HepG2 (cell line): ENCODE data around the gene ARFGAP3. TPM values are rescaled to one million over a fixed set of nuclear protein-coding genes. Genes with fewer than 3 reads are reported as not detected.
A peak's percentile ranks its signal among the peaks of the same experiment; 100 is the strongest.

Experiments used
- ARNTL ChIP-seq: sonication (generic); formaldehyde crosslinking; IDR thresholded peaks from 2 replicates; pipeline ENCODE4 v1.4.0; 2020; ENCODE audit warnings: mild to moderate bottlenecking, missing genetic modification reagents
- BHLHE40 ChIP-seq: IDR thresholded peaks from 2 replicates; pipeline ENCODE4 v1.6.1; 2011; ENCODE audit warnings: low read length, improper control_type of control experiment
- CENPBD1 ChIP-seq: sonication (generic); formaldehyde crosslinking; IDR thresholded peaks from 2 replicates; pipeline ENCODE4 v1.8.0; 2022; ENCODE audit warnings: missing genetic modification reagents, low read depth, mild to moderate bottlenecking, borderline replicate concordance
- EED ChIP-seq: sonication (generic); formaldehyde crosslinking; IDR thresholded peaks from 2 replicates; pipeline ENCODE4 v1.5.0; 2020; ENCODE audit warnings: mild to moderate bottlenecking, missing genetic modification reagents
- IKZF1 ChIP-seq: fragments of 450-650 bp; IDR thresholded peaks from 2 replicates; pipeline ENCODE4 v1.7.1; 2016
- ONECUT2 ChIP-seq: sonication (generic); formaldehyde crosslinking; IDR thresholded peaks from 2 replicates; pipeline ENCODE4 v1.4.0; 2020; ENCODE audit warnings: missing genetic modification reagents
- POLR2AphosphoS2 ChIP-seq: IDR thresholded peaks from 2 replicates; pipeline ENCODE4 v1.6.1; 2011; ENCODE audit warnings: low read depth, low read length, improper control_type of control experiment
- SNAPC4 ChIP-seq: sonication (generic); formaldehyde crosslinking; IDR thresholded peaks from 2 replicates; pipeline ENCODE4 v1.4.0; 2020; ENCODE audit warnings: mild to moderate bottlenecking, missing genetic modification reagents
- ZBTB25 ChIP-seq: IDR thresholded peaks from 2 replicates; pipeline ENCODE4 v1.6.1; 2018; ENCODE audit warnings: missing genetic modification reagents
- ZGPAT ChIP-seq: IDR thresholded peaks from 2 replicates; pipeline ENCODE4 v1.6.1; 2016; ENCODE audit warnings: mild to moderate bottlenecking
- ZMYM2 ChIP-seq: sonication (generic); formaldehyde crosslinking; IDR thresholded peaks from 2 replicates; pipeline ENCODE4 v1.8.0; 2022; ENCODE audit warnings: mild to moderate bottlenecking, missing genetic modification reagents
- ZNF770 ChIP-seq: sonication (generic); formaldehyde crosslinking; IDR thresholded peaks from 2 replicates; pipeline ENCODE4 v1.5.0; 2020; ENCODE audit warnings: mild to moderate bottlenecking, missing genetic modification reagents
- ZNF788 ChIP-seq: sonication (generic); formaldehyde crosslinking; IDR thresholded peaks from 2 replicates; pipeline ENCODE4 v1.5.0; 2020; ENCODE audit warnings: mild to moderate bottlenecking, missing genetic modification reagents, borderline replicate concordance
- polyA plus RNA-seq, 8 experiments: library from polyadenylated mRNA; depleted of rRNA in 3 of 8; stranded (reverse) in 7 of 8; unstranded in 1 of 8; fragments of >200 nt; fragmentation: Illumina TruSeq in 4 of 8; extraction: Trizol in 4 of 8; gene quantifications; 2 replicates each; pipeline versions ENCODE4 v1.2.1 to v1.2.3, GENCODE V29; 2011 to 2016; ENCODE audit warnings: low read depth in 4 of 8, missing spikeins in 1 of 8, mixed read lengths in 1 of 8; ENCODE audit not compliant: insufficient read depth in 1 of 8
- total RNA-seq, 5 experiments: library from RNA; depleted of rRNA; stranded (reverse); fragments of >200 nt; fragmentation: Illumina TruSeq; extraction: Trizol; gene quantifications; 2 replicates each; pipeline ENCODE4 v1.2.3, GENCODE V29; 2016; ENCODE audit warnings: low read depth in 1 of 5

Gene ARFGAP3
- total and polyA plus RNA-seq, 2 of the 13 experiments (the other 11 are each of a cell fraction or from before 2014, with no cell fraction given), result 41.7 to 61.6 TPM

- TF ChIP-seq ZNF770 (CRISPR knock-in tag), result 0 out of 2 replicates have a peak, but pooled peaks have one; percentile 43
- no peak for TF ChIP-seq CENPBD1 (CRISPR knock-in tag)
- TF ChIP-seq BHLHE40, result peak; percentile 55; the same call in 1 of the 2 replicates
- no peak for TF ChIP-seq SNAPC4
- TF ChIP-seq EED (CRISPR knock-in tag), result no peak
- TF ChIP-seq ZMYM2 (CRISPR knock-in tag), result peak; percentile 57; the same call in 1 of the 2 replicates
- TF ChIP-seq ZBTB25 (CRISPR knock-in tag), result 0 out of 2 replicates have a peak, but pooled peaks have one; percentile 18
- no peak for TF ChIP-seq ZNF788 (CRISPR knock-in tag)
- no peak; the same call in 1 of the 2 replicates for TF ChIP-seq ZGPAT (CRISPR knock-in tag)
- no peak for TF ChIP-seq IKZF1
- TF ChIP-seq ARNTL (CRISPR knock-in tag), result 0 out of 2 replicates have a peak, but pooled peaks have one; percentile 44
- no peak for TF ChIP-seq ONECUT2 (CRISPR knock-in tag)
- TF ChIP-seq POLR2AphosphoS2, result no peak
Measured at GRCh38 chr22:42769574-42770447, 87.3 kb downstream of the ARFGAP3 start (continued).
